ENCODE data around the gene NR4A2. TPM values are rescaled to one million over a fixed set of nuclear protein-coding genes. Genes with fewer than 3 reads are reported as not detected.
A peak's percentile ranks its signal among the peaks of the same experiment; 100 is the strongest.

Gene NR4A2
- total RNA-seq = 1 to 10 TPM in 3 of 4 donors, under 1 TPM in 1; 0.42 to 2.8 (median 2.5) TPM

GRCh38 chr2:156332534-156333273, at the start of gene NR4A2:
Gene NR4A2, minus strand, starts transcription at chr2:156332721. Its CDS starts 2,535 bp downstream, at chr2:156330186.
- no peak for DNase-seq (ENCODE audit: extremely low spot score)
- intact Hi-C loops (cut with DNase I) = loop anchor here (5.0 to 10.0 kb wide), 3 partner anchors 255 to 845 kb away; no protein-coding TSS in a partner anchor
- under 1% methylated on average over 32 of the region's 72 CpGs for WGBS

GRCh38 chr2:156380117-156380645, 47.7 kb upstream of the NR4A2 start:
- DNase-seq (ENCODE audit: extremely low spot score) = no peak
- Histone ChIP-seq H3K4me3 (no peak overlapping the region), H3K9me3 (no peaks in the 10 kb centered on the region), H3K36me3 (no peaks in the 10 kb centered on the region), H3K4me1 (no peaks in the 10 kb centered on the region), H3K27ac (replicated peaks in 1 of 4) (no peak overlapping the region), H3K27me3 (no peaks in the 10 kb centered on the region)
- WGBS = 86% methylated on average over 1 of the region's 1 CpG
- intact Hi-C loops (cut with DNase I) = no loop called here
- TF ChIP-seq CTCF (IDR thresholded peaks at IDR 0.05) = no peak
- TF ChIP-seq EP300 (IDR thresholded peaks at IDR 0.05) = no peak
- TF ChIP-seq POLR2AphosphoS5 (IDR thresholded peaks at IDR 0.05) = no peak
- TF ChIP-seq POLR2A (IDR thresholded peaks at IDR 0.05; ENCODE audit: low read depth) = no peak

More at GRCh38 chr2:156332534-156333273, at the start of gene NR4A2:
- Histone ChIP-seq H3K27me3 (no peaks in the 10 kb centered on the region), H3K27ac (replicated peaks in 1 of 4) (peak within 1 kb of the TSS; percentile 97 to 100 (median 99)), H3K36me3 (peaks cover 7 to 18% (median 12%) of the 10 kb centered on the region in 4 donors), H3K4me1 (peaks cover 9 to 48% (median 34%) of the 10 kb centered on the region in 4 donors), H3K4me3 (peak within 1 kb of the TSS; percentile 75 to 84 (median 80)), H3K9me3 (no peaks in the 10 kb centered on the region)
- peak; percentile 83 for TF ChIP-seq POLR2A (IDR thresholded peaks at IDR 0.05; ENCODE audit: low read depth)
- TF ChIP-seq POLR2AphosphoS5 (IDR thresholded peaks at IDR 0.05) = peak; percentile 98
- no peak for TF ChIP-seq CTCF (IDR thresholded peaks at IDR 0.05)
- TF ChIP-seq EP300 (IDR thresholded peaks at IDR 0.05) = no peak

- Histone ChIP-seq H3K9me3 (no peaks in the 10 kb centered on the region), H3K4me3 (no peak overlapping the region), H3K27me3 (no peaks in the 10 kb centered on the region), H3K27ac (replicated peaks in 1 of 4) (no peak overlapping the region), H3K4me1 (no peaks in the 10 kb centered on the region), H3K36me3 (no peaks in the 10 kb centered on the region)
- WGBS = 89% methylated on average over 1 of the region's 1 CpG
- intact Hi-C loops (cut with DNase I) = no loop called here
- DNase-seq (ENCODE audit: extremely low spot score) = no peak
- no peak for TF ChIP-seq CTCF (IDR thresholded peaks at IDR 0.05)
- no peak for TF ChIP-seq POLR2A (IDR thresholded peaks at IDR 0.05; ENCODE audit: low read depth)
- TF ChIP-seq EP300 (IDR thresholded peaks at IDR 0.05) = no peak
- no peak for TF ChIP-seq POLR2AphosphoS5 (IDR thresholded peaks at IDR 0.05)
Observed at GRCh38 chr2:156379714-156380113, 47.2 kb upstream of the NR4A2 start.

GRCh38 chr2:156379071-156379470, 46.5 kb upstream of the NR4A2 start:
- DNase-seq (ENCODE audit: extremely low spot score) = no peak
- TF ChIP-seq POLR2AphosphoS5 (IDR thresholded peaks at IDR 0.05) (no peak), CTCF (IDR thresholded peaks at IDR 0.05) (no peak), POLR2A (IDR thresholded peaks at IDR 0.05; ENCODE audit: low read depth) (no peak), EP300 (IDR thresholded peaks at IDR 0.05) (no peak)

More at GRCh38 chr2:156379071-156379470, 46.5 kb upstream of the NR4A2 start:
- intact Hi-C loops (cut with DNase I) = no loop called here
- Histone ChIP-seq H3K9me3 (no peaks in the 10 kb centered on the region), H3K4me3 (no peak overlapping the region), H3K4me1 (no peaks in the 10 kb centered on the region), H3K36me3 (no peaks in the 10 kb centered on the region), H3K27me3 (no peaks in the 10 kb centered on the region), H3K27ac (replicated peaks in 1 of 4) (no peak overlapping the region)

Data from esophagus muscularis mucosa (tissue), 4 donors.